Measurements from ENCODE around the gene TMEM138. TPM values are rescaled to one million over a fixed set of nuclear protein-coding genes. Genes with fewer than 3 reads are reported as not detected.

The TMEM138 gene
- 52.5 and 64.2 TPM in 2 replicates for total RNA-seq (2014; rRNA removed; shearing (Covaris generic))
- polyA plus RNA-seq (2015; cell fraction: cytosol; rRNA removed), result 64.0 and 68.3 TPM in 2 replicates
- 107 and 116 TPM in 2 replicates for polyA plus RNA-seq (2015; cell fraction: nucleus; rRNA removed)

DNA sequence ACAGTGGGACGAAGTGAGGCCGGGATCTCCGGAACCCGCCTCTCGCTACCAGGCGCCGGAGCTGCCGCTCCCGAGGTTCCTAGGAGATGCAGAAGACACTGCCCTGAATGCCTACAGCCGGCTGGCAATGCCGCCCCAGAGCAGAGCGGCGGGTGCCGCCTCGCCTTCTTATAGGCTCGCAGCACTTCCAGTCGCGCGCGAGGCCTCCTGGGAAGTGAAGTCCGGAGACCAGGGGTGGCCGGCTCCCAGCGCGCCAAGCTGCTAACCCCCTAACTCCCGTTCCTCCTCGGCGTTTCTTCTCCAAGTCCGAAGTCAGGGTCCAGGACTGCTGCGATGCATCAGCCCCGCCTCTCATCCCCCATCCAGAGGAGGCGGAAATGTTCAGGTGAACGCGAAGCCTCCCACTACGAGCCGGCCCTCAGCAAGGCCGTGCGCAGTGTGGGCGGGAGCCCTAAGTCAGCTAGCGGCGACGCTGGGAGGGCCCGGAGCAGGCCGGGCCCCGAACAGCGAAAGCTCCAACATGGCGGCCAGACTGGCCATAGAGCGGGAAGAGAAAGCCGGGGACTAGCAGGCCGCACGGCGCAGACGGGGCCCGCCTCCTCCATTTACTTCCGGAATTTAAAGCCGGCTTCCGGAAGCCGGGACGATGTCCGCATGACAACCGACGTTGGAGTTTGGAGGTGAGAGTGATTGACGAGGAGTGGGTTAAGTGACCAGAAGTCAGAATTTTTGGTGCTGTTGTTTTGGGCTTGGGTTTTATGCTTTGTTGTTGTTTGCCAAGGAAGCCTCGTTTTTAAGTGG is at the start of gene TMEM138, which contains the start of gene CYB561A3:
TSS of gene TMEM138 (plus strand) at position 634 of the 801 bp plus-strand sequence. CDS start 2,017 bp downstream, outside the sequence.
TSS of gene CYB561A3 (minus strand) at position 142 of the 801 bp plus-strand sequence. CDS start 5,169 bp downstream, outside the sequence.
- DNase-seq (ENCODE audit: low read depth), result peak; percentile 96

DNA sequence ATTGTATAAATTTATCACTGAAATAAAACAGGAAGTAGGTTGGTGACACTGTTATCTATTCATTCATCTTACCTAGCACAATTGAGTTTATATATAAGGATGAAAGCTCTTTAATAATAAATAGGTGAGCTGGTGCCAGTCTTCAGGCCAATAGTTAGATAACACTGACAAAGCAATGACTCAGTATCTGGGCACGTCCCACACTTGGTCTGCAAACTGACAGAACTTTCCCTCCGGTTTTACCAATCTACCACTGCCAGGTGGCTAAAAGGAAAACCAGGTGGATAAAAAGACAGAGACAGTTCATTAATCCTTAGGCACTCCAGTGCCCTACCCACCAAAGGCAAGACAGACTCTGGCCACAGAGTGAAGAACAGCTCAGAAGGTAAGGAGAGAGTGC is 46.9 kb upstream of the TMEM138 start:
- no peak for DNase-seq (ENCODE audit: low read depth)

DNA sequence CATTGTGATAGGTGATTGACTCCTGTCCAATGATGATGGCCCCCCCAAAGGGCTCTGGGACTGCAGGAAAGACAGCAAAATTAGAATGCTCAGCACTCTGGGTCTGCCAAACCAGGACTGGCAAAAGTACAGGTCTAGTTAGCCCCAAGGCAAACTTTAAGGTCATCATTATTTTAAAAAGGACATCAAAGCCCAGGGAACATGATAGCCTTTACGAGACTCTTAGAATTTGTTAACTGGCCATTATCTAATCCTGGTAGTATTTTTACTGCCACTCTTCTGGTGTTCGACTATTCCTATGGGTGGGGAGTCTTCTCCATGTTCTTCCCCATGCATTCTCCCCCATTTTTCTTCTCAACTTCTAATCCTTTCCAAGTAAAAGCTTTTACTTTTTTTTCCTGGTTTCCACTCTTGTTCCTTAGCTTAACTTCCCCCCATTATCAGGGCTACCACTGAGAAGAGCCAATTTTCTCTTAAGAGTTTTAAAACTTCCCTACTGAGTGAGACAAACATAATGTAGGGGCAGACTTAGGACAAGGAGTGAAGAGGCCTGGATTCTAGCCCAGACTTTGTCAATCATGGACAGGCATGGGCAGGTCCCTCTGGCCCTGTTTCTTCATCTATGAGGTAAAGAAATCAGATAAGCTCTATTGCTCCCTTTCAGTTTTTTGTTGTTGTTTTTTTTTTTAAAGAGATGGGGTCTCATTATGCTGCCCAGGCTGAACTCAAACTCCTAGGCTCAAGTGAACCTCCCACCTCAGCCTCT is 36.3 kb upstream of the TMEM138 start:
- DNase-seq (ENCODE audit: low read depth), result no peak

DNA sequence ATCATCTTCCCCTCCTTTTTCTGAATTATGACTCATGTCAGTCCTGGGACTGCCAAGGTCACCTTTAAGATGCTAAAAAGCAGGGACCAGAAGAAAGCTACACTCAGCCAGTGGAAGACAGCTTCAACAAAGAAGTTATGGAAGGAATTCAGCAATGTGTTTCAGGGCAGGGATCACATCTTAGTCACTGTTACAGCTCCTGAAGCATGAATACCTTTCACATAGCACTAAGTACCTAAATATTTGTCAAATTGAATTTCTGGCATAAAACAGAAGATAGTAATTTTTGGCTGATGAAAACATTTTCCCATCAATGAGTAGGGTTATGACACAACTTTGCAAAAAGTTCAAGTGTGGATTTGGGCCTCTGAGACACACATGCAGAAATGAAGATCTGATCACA is 34.5 kb upstream of the TMEM138 start:
- no peak for DNase-seq (ENCODE audit: low read depth)

DNA sequence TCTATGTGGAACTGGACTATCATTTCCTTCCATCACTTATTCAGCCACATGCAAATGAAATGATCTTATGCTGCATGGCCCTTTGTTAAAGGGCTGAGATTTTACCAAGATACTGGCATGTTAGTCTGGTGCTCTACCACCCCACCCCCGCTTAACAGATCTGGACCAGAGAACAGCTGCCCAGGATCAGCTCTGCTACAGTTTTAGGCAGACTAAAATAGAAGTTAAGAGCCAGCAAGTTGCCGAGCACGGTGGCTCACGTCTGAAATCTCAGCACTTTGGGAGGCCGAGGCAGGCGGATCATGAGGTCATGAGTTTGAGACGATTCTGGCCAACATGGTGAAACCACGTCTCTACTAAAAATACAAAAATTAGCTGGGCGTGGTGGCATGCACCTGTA is 33.8 kb upstream of the TMEM138 start:
- no peak for DNase-seq (ENCODE audit: low read depth)

DNA sequence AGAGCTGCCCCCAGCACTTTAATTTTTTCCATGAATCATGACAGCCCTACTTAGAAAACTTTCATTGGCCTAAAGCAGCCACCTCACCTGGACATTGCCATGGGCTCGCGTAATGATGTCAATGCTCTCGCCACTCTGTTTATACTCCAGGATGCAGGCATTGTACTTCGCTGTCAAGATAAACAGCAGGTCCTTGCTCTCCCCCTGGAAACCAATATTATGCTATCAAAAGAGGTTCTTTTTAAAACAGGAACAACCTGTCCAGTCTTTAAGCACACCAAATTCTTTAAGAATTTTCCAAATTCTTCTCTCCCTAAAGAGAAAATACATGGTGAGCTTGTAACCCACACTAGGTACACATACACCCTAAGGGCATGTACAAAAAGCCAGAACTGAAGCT is 32.3 kb upstream of the TMEM138 start:
- DNase-seq (ENCODE audit: low read depth), result no peak

DNA sequence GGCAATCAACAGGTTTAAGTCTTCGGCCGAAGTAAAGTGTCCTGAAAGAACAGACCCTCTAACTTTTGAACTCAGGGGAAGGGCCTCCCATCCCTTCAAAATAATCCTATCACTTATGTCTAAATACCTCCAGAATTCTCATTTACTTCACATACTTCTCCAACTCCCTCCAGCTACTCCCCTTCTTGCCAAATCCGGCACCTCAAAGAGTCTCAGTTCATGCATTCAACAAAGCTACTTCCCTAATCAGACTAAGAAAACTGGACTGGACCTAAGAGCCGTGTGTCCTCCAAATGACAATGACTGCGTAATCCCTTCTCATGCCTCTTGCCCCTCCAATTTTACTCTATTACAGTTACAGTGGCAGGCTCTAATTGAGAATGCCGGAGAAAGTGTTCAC is 30.5 kb upstream of the TMEM138 start:
- no peak for DNase-seq (ENCODE audit: low read depth)

DNA sequence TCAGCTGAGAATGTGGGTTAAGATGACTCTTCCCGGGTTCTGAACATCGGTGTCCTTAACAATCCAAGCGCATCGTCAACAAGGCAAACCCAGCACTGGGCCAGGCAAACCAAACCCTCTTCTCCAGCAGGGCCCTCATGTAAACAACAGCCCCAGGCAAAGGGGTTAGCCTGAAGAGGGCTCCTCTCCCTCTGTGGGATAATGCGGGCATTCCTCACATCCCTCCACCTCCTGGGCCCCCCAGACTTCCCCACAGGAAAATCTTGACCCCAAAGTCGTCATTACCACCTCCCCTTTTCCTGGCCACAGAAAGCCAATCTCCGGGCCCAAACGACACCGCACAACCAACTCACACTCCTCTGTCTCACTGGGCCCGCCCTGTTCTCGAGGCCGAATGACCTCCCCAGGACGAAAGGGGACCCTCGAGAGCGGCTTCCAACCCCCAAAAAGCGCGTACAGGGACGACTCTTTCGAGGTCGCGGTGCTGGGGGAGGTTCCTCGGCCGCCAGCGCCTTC is 29.8 kb upstream of the TMEM138 start:
- DNase-seq (ENCODE audit: low read depth), result no peak

DNA sequence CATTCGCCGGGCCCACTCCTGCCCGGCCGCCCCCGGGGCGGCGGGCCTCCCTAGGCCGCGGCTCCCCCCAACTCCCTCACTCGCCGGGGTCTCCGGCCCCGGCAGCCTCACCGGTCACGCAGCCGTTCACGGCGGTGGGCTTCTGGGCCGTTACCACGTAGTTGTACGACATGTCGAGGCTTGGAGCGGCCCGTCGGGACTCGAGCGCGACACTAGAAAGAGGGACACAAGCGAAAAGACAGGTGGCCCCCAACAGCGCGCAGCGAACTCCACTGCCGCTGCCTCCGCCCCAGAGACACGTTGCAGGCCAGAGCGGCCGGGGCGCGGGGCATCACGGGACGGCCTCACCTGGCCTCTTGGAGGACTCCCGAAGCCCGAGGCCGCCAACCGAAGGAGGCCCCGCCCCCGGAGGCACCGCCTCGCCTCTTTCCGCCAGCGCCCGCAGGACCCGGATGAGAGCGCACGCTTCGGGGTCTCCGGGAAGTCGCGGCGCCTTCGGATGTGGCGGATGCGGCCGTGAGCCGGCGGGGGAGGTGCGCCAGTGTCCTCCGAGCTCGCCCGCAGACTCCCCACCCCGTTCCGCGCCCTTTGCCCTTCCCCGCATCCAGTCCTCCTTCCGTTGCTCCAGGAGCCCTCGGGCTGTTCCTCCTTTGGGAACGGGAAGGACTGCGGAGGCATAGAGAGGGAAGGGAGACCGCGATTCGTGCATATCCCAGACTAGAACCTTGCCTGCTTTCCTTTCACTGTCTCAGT is 29.2 kb upstream of the TMEM138 start, which contains the start of the genes DDB1 and TKFC:
TSS of gene DDB1 (minus strand) at position 309 of the 753 bp plus-strand sequence. CDS start at position 172, 137 bp downstream.
TSS of gene TKFC (plus strand) at position 432 of the 753 bp plus-strand sequence. CDS start 1,501 bp downstream, outside the sequence.
- peak; percentile 94 for DNase-seq (ENCODE audit: low read depth)

DNA sequence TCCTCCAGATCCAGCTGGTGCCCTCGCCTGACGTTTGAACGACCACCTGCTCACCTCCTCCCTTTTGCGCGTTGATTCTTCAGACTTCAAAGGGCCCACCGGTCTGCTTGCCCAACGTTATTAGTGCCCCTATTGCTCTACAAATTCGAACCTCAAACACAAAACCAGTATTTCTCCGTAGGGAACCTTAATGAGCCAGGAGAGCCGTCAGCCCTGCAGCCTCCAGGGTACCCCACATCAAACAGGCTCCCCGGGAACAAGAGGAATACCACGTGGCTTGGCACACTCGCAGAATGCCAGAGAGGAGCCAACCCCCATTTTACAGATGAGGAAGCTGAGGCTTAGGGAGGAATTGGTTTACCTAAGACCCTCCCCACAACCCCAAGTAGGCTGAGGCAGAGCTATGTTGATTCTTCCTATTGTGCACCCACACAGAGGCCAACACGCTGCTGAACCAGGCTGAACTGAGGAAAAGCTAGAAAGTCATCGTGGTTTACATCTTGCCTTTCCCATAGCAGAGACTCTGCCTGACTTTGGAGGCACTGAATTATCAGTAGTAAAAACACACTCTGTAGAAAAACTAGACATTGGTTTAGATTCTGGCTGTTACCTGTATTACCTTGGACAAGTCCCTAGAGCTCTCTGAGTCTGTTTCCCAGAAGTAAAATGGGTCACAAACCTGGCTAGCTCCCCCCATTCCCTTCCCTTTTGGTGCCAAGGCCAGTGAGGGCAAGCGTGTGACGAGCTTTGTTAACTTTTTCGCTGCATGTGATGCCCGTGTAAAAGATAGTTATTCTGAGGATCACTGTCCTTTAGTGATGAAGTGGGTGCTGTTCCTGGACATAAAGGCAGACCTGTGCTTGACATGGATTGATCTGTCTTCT is 28.4 kb upstream of the TMEM138 start:
- DNase-seq (ENCODE audit: low read depth), result no peak

DNA sequence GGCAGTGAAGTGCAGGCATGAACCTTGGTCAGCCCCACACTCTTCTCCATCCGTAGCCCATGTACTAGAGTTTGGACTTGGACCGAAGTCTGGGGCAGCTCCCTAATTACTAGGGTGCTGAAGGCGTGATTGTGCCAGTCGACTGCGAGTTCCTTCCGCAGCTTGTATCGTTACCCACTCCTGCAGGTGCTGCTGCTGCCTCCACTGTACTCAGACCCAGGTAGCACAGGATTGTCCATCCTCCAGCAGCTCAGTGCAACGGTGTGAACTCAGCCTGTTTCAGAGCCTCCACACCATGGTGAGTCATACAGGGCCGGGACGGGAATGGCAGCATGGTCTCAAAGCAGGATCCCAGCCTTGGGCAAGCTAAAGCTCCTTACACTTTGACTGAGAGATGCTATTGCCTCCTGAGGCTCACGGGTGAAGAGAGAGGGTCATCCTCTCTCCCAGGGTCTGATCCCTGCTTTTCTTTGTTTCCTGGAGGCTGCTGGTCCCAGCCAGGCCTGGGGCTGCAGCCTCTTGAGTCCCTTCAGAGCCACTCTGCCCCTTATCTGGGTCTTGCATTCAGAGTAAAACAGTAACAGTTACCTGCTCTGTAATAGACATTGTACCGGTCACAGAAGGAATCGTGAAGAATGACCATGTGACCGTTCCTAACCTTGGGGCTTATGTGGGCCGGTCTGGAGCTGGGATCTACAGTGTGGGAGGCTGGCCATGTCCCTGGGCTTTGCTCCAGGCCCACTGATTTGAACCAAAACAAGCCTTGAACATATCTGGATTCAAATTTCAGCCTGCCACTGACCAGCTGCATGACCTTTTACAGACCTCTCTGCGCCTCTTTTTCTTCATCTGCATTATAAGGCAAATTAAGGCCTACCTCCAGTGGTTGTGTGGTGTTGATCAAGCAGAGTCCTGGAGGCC is 27.5 kb upstream of the TMEM138 start:
- DNase-seq (ENCODE audit: low read depth), result peak; percentile 44

DNA sequence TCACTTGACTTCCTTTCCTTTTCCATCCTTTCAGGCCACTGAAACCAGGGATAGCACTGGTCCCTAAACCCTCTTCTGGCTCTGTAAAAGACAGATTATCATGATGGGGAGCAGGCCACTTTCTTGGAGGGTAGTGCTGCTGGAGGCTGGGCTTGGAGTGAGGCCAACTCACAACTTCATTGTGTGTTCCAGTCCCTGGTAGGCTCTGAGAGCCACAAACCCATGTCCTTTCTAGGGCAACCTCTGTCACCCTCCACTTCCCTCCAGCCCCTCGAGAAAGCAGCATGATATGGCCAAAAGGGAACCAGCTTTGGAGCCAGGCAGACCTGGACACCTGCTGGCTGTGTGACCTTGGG is 26.8 kb upstream of the TMEM138 start:
- no peak for DNase-seq (ENCODE audit: low read depth)

DNA sequence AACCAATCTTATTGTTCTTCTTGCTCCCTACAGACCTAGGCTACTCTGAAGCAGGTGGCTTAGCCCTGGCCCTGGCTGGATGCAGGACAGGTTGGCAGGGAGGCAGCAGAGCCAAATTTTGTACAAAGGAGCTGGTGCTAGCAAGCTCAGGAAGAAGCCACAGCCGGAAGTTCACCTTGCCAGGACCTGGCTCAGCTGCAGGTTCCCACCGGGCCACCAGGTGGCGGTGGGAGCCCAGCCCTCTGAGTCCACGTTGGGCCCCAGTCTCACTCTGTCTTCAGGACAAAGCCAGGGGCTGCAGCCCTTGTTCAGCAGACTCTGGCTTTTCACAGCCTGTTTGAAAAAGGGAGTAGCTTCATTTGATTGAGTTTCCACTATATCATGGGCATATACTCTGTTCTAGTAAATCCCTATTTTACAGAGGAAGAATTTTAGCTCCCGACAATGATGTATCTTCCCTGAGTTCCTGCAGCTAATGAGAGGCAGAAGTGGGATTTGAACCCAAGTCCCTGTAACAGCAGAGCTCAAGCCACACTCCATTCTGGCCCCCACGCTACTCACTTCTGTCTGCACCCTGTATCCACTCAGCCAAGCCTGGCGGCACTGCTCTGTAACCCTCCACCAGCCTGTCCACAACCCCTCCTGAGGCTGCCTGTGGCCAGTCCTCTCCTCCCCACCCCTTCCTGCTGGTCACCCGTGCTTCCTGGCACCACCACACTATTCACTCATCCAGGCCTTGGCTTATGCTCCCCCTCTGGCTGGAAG is 25.8 kb upstream of the TMEM138 start:
- DNase-seq (ENCODE audit: low read depth), result peak; percentile 79

DNA sequence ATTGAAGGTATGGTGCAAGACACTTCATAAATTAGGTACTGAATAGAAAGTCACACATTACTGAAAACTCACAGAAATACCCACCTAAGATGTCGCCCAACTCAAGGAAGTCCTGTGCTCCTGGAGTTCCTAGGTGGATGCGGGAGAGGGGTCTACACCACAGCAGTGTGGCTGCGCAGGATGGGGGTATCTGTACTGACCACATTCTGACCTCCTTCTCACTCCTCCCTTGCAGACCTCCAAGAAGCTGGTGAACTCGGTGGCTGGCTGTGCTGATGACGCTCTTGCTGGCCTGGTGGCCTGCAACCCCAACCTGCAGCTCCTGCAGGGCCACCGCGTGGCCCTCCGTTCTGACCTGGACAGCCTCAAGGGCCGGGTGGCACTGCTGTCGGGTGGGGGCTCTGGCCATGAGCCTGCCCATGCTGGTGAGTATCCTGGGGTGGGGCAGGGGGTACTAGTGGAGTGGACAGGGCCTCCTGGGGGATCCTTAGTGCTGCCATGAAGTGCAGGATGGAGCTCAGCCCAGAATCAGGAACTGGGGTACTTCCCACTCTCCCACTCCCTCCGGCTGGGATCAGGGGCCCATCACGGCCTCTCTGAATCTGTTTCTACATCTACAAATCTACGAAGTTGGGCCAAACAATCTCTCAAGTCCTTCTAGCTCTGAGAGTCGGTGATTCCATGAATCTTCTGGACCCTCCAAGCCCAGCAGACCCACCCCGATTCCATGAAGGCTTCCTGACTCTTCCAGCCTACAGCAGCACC is 24.3 kb upstream of the TMEM138 start:
- DNase-seq (ENCODE audit: low read depth), result no peak

DNA sequence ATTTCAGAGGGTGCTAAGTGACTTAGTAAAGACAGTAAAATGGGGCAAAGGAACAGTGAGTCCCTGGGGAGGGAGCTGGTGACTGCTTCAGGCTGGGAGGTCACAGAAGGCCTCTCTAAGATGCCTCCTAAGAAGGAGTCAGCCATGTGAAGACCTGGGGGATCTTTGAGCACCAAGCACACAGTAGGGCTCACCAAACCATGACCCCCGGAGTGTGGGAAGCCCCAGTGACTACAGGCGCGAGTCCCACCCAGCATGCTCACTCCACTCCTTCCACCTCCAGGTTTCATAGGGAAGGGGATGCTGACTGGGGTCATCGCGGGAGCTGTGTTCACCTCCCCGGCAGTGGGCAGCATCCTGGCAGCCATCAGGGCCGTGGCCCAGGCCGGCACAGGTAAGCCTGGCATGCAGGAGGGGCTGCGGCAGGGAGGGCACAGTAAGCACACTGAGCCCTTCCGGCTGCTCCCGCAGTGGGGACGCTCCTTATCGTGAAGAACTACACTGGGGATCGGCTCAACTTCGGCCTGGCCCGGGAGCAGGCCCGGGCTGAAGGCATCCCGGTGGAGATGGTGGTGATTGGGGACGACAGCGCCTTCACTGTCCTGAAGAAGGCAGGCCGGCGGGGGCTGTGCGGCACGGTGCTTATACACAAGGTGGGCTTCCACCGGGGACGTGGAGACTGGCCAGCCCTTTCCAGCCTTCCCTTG is 23.2 kb upstream of the TMEM138 start:
- no peak for DNase-seq (ENCODE audit: low read depth)

DNA sequence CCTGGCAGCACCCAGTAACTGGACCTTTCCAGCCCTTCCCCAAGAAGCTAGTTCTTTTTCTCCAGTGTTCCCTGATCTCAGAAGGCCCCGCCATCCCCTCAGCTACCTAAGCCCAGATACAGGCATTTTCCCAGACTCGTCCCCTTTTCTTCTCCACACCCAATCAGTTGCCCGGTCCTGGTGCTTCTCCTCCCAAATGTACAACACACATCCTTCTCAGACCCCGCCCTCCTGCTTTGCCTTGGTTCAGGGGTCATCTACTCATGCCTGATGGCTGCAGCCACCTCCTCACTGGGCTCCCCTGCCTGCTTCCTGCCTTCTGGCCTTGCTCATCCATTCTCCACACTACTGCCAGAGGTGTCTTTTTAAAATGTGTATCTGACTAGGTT is 22.7 kb upstream of the TMEM138 start:
- DNase-seq (ENCODE audit: low read depth), result no peak

DNA sequence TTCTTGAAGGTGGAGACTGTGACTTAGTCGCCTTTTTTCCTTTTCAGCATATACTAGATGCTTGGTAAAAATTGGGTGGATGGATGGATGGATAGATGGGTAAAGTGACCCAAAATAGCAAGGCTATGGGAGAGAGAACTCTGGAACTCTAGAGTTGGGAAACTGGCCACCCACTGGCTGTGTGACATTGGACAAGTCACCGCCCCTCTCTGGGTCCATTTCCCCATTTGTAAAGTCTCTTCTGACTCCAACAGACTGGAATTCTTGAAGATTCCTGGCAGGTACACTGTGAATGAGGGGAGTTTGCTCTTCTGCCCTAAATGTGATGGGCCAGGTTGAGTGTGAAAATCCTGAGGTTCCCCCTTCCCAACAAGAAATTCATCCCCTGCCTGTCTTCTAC is 21.2 kb upstream of the TMEM138 start:
- no peak for DNase-seq (ENCODE audit: low read depth)
